ENCODE measurements around the gene MAP7D3.
"Not testable (repeated sequence)": the region's sequence is repeated elsewhere in the genome, so short reads cannot be mapped to it uniquely, and the experiment has no call there.

The MAP7D3 gene

GRCh38 chrX:136246201-136246600, 5.0 kb downstream of the MAP7D3 start:
- no peak for DNase-seq

GRCh38 chrX:136237849-136238248, 13.4 kb downstream of the MAP7D3 start:
- DNase-seq = not testable (repeated sequence)

- DNase-seq = no peak
These were observed 14.1 kb downstream of the MAP7D3 start for GRCh38 chrX:136237074-136237473.

GRCh38 chrX:136228839-136229207, 22.4 kb downstream of the MAP7D3 start:
- DNase-seq = no peak

- DNase-seq = no peak
These were observed 23.0 kb downstream of the MAP7D3 start for GRCh38 chrX:136227948-136228838.

GRCh38 chrX:136227074-136227473, 24.1 kb downstream of the MAP7D3 start:
- DNase-seq = no peak

- no peak for DNase-seq
These were observed 29.2 kb downstream of the MAP7D3 start for GRCh38 chrX:136221851-136222513.

- no peak for DNase-seq
These were observed 30.2 kb downstream of the MAP7D3 start for GRCh38 chrX:136220951-136221350.

- DNase-seq = no peak
These were observed 30.7 kb downstream of the MAP7D3 start for GRCh38 chrX:136220540-136220939.

- no peak for DNase-seq
These were observed 31.3 kb downstream of the MAP7D3 start for GRCh38 chrX:136219893-136220292.

GRCh38 chrX:136215559-136215958, 35.6 kb downstream of the MAP7D3 start:
- no peak for DNase-seq

GRCh38 chrX:136214551-136214950, 36.6 kb downstream of the MAP7D3 start:
- no peak for DNase-seq

GRCh38 chrX:136212557-136213111, 38.6 kb downstream of the MAP7D3 start:
- DNase-seq = no peak

- no peak for DNase-seq
These were observed 39.2 kb downstream of the MAP7D3 start for GRCh38 chrX:136211766-136212556.

- DNase-seq = no peak
These were observed 40.4 kb downstream of the MAP7D3 start for GRCh38 chrX:136210806-136211205.

GRCh38 chrX:136210243-136210642, 41.0 kb downstream of the MAP7D3 start:
- DNase-seq = no peak

GRCh38 chrX:136209751-136210150, 41.4 kb downstream of the MAP7D3 start:
- DNase-seq = no peak

- DNase-seq = no peak
These were observed 42.0 kb downstream of the MAP7D3 start for GRCh38 chrX:136209016-136209738.

- DNase-seq = no peak
These were observed 43.7 kb downstream of the MAP7D3 start for GRCh38 chrX:136207546-136207945.

GRCh38 chrX:136206916-136207315, 44.3 kb downstream of the MAP7D3 start:
- no peak for DNase-seq

- no peak for DNase-seq
These were observed 45.3 kb downstream of the MAP7D3 start for GRCh38 chrX:136205882-136206380.

GRCh38 chrX:136204571-136204970, 46.6 kb downstream of the MAP7D3 start:
- DNase-seq = no peak

All from NCI-H446 treated with DMSO at 0.1 percent for 48 hours (cell line).